ENCODE data around the gene APOA4.
A peak's percentile ranks its signal among the peaks of the same experiment; 100 is the strongest.
"Not testable (repeated sequence)": the region's sequence is repeated elsewhere in the genome, so short reads cannot be mapped to it uniquely, and the experiment has no call there.

APOA4 gene

GRCh38 chr11:116847612-116848011, 24.5 kb upstream of the APOA4 start:
- DNase-seq = no peak

DNA sequence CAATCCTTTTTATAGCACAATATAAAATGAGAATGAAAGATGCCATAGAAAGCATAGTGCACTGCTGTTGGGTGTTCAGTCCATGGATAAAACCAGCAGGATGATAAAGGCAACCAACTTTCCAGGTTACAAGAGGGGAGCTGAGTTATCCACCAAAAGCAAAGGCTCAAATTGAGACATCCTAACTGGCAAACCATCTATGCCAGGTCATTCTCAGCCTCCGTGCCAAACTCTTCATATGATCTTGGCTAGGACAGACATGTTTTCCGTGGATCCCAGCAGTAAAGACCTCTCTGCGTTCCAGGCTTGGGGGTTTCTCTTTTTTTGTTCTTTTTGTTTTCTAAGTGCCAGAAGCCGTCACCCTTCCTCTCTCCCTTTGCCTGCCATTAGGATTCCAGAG, 21.6 kb upstream of the APOA4 start:
- DNase-seq = no peak

GRCh38 chr11:116843661-116844060, 20.6 kb upstream of the APOA4 start:
- DNase-seq = no peak

GRCh38 chr11:116842909-116843308, 19.8 kb upstream of the APOA4 start:
- DNase-seq = no peak

- no peak for DNase-seq
Observed at GRCh38 chr11:116842117-116842516, 19.0 kb upstream of the APOA4 start.

DNA sequence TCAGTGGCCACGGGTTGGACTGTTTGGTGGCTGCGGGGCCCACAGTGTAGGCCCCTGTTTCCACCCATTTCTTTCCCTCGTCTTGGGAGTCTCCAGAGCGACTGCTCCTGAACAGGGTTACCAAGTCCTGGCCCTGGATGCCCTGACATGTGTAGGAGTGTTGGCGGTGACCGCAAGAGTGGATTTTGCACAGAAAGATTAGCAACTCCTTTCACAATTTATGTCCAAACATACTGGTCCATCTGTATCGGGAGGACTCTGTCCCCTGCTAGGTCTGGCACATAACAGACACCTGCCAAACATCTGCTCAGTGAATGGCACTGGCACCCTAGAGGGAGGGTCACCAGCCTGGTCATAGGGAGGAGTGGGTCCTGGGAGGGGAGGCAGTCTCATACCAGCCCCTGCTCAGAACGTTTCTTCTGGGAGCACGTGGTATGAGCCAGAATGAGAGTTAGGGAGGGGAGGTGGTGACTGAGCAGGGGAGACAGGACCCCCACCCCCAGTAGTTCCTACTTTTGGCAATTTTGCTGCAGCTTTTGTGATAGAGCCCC, 17.7 kb upstream of the APOA4 start:
- no peak for DNase-seq

GRCh38 chr11:116840224-116840745, 17.2 kb upstream of the APOA4 start:
- DNase-seq = peak; percentile 6

DNA sequence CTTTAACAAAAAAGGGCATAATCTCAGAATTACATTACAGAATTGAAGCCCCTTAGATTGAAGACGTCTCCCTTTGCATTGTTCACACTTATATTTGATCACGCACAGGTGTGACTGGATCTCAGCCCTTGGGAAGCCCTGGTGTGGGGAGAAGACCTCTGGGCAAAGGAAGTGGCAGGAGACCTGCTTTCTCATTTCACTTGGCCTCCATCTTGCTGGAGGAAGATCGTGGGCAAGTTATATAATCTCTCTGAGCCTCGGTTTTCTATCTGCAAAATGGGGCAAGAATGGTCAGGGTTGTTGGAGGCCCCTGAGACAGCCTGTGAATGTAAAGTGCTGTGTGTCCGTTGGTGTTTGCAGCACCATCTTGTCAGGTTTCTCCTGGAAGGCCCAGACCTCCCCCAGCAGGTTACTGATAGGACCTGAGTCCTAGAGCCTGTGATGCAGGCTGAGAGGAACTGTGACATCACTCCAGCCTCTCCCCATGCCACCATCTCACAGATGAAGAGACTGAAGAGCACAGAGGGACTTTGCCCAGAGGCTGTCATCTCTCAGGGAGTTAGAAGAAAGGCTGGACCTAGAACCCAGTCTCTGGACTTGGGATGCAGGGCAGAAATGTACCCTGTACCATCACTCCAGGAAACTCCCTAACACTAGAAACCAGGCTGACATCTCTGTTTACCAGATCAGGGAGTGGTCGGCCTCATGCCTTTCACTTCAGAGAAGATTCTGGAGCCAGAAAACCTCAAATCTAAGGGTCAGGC, 15.4 kb upstream of the APOA4 start:
- no peak for DNase-seq

DNA sequence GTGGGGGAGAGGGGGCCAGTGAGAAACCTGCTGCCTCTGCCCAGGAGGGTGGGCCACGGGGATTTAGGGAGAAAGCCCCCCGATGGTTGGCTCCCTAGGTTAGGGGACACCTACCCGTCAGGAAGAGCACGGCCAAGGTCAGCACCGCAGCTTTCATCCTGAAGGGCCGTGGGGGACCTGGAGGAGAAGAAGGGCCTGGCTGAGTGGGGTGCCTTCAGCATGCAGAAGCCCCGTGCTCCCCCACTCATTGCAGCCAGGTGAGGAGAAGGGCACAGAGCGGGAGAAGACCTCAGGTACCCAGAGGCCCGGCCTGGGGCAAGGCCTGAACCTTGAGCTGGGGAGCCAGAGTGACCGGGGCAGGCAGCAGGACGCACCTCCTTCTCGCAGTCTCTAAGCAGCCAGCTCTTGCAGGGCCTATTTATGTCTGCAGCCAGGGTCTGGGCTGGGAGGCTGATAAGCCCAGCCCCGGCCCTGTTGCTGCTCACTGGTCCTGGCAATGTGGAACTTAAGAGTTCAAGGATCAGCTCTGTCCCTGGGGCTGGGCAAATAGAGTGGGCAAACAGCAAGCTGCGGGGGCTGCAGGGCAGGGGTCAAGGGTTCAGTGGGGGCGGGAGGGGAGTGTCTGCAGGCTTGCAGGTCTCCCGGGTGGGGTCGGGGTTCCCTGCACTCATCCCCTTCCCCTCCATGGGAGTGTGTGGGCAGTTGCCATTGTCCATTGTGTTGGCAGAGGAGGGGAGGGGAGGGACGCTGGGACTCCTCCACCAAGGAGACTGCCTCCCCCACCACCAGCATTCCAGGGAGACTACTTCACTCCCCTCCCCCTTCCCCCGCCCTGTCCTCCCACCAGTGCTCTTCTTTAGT, 14.4 kb upstream of the APOA4 start, which contains the start of gene APOA1:
Gene APOA1 (minus strand): TSS at position 392 of the 861 bp plus-strand sequence. CDS start 235 bp downstream, at position 157.
- no peak for DNase-seq

DNA sequence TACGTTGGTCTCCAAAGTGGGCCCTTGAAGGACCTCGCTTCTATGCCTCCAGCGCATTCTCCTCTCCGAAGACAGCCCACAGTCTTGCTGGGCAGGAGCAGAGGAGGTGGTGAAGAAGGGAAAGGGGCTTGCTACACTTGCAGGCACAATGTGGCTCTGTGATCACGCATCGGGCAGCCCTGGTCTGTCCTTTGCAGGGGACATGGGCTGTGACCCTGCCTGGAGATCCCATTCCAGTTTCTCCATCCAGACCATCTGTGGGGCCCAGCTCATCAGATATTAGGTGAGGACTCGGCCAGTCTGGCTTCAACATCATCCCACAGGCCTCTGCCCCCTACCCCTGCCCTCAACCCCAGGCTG, 13.5 kb upstream of the APOA4 start:
- DNase-seq = no peak

DNA sequence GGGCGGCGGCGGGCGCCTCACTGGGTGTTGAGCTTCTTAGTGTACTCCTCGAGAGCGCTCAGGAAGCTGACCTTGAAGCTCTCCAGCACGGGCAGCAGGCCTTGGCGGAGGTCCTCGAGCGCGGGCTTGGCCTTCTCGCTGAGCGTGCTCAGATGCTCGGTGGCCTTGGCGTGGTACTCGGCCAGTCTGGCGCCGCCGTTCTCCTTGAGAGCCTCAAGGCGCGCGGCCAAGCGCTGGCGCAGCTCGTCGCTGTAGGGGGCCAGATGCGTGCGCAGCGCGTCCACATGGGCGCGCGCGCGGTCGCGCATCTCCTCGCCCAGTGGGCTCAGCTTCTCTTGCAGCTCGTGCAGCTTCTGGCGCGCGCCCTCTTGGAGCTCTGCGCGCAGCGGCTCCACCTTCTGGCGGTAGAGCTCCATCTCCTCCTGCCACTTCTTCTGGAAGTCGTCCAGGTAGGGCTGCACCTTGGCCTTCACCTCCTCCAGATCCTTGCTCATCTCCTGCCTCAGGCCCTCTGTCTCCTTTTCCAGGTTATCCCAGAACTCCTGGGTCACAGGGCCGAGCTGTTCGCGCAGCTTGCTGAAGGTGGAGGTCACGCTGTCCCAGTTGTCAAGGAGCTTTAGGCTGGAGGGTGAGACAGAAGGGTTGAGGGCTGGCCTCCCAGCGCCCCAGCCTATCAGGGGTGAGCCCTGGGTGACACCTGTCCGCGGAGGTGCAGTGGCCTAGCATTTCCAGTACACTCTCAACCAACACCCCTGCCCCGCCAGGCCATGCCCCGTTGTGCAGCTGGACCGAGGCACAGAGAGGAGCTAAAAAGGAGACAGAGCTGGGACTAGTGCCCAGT, 12.9 kb upstream of the APOA4 start:
- DNase-seq = peak; percentile 93

- DNase-seq = no peak
Observed at GRCh38 chr11:116835042-116835772, 12.1 kb upstream of the APOA4 start.

DNA sequence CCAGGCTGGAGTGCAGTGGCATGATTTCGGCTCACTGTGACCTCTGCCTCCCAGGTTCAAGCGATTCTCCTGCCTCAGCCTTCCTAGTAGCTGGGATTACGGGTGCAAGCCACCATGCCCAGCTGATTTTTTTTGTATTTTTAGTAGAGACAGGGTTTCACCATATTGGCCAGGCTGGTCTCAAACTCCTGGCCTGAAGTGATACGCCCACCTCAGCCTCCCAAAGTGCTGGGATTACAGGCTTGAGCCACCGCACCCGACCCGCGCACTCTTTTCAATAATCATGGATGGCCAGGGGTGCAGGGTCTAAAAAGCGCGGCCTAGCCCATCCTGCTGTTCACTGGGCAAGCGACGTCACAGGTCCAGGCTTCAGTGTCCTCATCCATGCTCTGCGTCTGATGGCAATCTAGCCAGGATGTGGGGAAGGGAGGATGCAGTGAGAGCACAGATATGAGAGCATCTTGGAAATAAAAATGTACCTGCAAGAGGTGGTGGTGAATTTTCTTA, 11.5 kb upstream of the APOA4 start:
- not testable (repeated sequence) for DNase-seq

- DNase-seq = no peak
Observed at GRCh38 chr11:116833816-116834534, 10.9 kb upstream of the APOA4 start.

GRCh38 chr11:116833491-116833815, 10.3 kb upstream of the APOA4 start:
- no peak for DNase-seq

- no peak for DNase-seq
Observed at GRCh38 chr11:116832350-116833290, 9.5 kb upstream of the APOA4 start.

DNA sequence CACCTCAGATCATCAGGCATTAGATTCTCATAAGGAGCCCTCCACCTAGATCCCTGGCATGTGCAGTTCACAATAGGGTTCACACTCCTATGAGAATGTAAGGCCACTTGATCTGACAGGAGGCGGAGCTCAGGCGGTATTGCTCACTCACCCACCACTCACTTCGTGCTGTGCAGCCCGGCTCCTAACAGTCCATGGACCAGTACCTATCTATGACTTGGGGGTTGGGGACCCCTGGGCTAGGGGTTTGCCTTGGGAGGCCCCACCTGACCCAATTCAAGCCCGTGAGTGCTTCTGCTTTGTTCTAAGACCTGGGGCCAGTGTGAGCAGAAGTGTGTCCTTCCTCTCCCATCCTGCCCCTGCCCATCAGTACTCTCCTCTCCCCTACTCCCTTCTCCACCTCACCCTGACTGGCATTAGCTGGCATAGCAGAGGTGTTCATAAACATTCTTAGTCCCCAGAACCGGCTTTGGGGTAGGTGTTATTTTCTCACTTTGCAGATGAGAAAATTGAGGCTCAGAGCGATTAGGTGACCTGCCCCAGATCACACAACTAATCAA, 8.8 kb upstream of the APOA4 start:
- DNase-seq = no peak

- DNase-seq = no peak
Observed at GRCh38 chr11:116830184-116830912, 7.2 kb upstream of the APOA4 start.
